GM19025 (cell line): ENCODE data around the gene NYNRIN.
"Not testable (repeated sequence)": the region's sequence is repeated elsewhere in the genome, so short reads cannot be mapped to it uniquely, and the experiment has no call there.

Experiments
- ATAC-seq: cut with Tn5 transposase; IDR thresholded peaks from one replicate; pipeline ENCODE4 v1.9.1; 2021; ENCODE audit warnings: mild to moderate bottlenecking, low read depth, moderate library complexity; ENCODE audit not compliant: unreplicated experiment

Gene NYNRIN

DNA sequence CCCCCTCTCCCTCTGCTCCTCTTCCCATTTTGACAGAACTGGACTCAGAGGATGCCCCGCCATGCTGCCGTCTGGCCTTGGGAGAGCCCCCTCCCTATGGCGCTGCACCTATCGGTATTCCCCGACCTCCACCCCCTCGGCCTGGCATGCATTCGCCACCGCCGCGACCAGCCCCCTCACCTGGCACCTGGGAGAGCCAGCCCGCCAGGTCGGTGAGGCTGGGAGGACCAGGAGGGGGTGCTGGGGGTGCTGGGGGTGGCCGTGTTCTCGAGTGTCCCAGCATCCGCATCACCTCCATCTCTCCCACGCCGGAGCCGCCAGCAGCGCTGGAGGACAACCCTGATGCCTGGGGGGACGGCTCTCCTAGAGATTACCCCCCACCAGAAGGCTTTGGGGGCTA, 29.3 kb upstream of the NYNRIN start:
- no peak for ATAC-seq

GRCh38 chr14:24369907-24370687, 28.7 kb upstream of the NYNRIN start:
- ATAC-seq, result no peak

DNA sequence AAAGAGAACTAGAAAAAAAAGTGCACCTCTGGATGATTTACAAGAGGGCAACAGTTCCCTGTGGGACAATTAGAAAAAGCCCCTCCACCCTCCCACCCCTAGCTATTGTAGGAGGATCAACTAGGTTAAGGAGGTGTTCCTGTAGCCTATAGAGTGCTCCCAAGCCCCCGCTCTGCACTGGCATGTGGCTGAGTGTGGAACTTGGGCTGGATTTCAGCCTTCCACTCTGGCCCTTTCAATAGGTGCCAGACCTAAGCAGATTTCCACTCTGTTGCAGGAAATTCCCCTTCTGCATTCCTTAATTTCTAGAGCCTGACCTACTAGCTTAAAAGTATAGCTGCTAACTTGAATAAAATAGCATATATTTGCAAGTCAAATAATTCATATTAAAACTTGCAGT, 28.1 kb upstream of the NYNRIN start:
- no peak for ATAC-seq

DNA sequence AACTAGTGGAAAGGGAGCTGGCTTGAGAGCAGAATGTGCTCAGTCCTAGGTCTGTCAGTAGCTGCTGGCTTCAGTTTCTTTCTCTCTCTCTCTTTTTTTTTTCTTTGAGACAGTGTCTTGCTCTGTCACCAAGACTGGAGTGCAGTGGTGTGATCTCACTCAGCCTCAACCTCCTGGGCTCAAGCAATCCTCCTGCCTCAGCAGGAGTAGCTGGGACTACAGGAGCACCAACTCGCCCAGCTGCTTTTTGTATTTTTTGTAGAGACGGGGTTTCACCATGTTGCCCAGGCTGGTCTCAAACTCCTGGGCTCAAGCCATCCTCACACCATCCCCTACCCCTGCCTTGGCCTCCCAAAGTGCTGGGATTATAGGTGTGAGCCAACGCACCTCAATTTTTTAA, 27.2 kb upstream of the NYNRIN start:
- not testable (repeated sequence) for ATAC-seq

- ATAC-seq, result no peak
Observed at GRCh38 chr14:24372701-24373416, 25.9 kb upstream of the NYNRIN start.

- ATAC-seq, result no peak
Observed at GRCh38 chr14:24376448-24377070, 22.2 kb upstream of the NYNRIN start.

DNA sequence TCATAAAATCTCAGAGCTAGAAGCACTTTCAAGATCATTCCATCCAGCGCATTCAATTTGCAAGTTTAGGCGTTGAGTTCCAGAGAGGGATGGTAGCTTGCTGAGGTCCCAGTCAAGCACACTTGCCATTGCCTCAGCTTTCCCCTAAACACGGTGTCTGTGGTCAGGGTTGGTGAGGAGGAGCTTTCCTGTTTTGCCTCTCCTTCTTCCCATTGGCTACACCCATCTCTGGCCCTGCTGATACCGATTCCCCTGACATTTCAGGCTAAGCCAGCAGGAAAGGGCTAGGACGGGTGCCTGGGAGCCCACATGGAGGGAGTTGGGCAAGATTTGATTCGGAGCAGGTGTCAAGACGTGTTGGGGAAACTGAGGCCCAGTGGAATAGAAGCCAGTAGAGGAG, 21.7 kb upstream of the NYNRIN start:
- no peak for ATAC-seq

DNA sequence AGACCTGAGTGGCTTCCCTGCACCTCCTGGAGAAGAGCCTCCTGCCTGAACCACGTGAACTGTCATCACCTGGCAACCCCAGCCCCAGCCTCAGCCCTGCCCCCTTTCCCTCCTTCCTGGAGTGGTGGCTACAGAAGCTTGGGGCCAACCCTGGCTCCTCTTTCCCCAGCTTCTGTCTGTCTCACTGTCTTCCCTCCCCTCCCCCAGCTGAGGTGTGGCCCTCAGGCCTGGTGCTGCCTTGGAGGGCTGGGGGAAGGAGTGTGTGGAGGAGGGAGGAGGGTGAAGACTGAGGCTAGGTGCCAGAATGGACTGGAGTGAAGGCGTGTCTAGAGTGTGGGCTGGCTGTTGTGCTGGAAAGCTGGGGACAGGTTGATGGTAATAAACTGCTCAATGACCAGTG, 21.1 kb upstream of the NYNRIN start:
- ATAC-seq, result no peak

DNA sequence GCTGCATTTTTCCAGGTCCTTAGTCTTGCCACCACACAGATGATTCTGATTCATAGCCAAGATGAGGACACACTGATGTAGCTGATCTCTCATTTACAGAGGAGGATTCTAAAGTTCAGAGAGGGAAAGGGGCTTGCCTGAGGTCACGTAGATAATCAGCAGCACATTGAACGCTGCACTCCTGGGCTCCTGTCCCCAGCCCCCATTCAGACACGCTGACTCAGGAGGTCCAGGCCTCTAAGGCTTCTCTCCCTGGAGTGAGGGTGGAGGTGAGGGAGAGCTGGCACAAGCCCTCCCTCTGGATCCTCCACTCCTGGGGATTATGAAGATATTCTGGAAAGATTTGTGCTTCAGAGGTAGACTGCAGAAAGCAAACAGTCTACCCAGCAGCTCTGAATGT, 20.5 kb upstream of the NYNRIN start:
- ATAC-seq, result no peak

- no peak for ATAC-seq
Observed at GRCh38 chr14:24378981-24379906, 19.6 kb upstream of the NYNRIN start.

DNA sequence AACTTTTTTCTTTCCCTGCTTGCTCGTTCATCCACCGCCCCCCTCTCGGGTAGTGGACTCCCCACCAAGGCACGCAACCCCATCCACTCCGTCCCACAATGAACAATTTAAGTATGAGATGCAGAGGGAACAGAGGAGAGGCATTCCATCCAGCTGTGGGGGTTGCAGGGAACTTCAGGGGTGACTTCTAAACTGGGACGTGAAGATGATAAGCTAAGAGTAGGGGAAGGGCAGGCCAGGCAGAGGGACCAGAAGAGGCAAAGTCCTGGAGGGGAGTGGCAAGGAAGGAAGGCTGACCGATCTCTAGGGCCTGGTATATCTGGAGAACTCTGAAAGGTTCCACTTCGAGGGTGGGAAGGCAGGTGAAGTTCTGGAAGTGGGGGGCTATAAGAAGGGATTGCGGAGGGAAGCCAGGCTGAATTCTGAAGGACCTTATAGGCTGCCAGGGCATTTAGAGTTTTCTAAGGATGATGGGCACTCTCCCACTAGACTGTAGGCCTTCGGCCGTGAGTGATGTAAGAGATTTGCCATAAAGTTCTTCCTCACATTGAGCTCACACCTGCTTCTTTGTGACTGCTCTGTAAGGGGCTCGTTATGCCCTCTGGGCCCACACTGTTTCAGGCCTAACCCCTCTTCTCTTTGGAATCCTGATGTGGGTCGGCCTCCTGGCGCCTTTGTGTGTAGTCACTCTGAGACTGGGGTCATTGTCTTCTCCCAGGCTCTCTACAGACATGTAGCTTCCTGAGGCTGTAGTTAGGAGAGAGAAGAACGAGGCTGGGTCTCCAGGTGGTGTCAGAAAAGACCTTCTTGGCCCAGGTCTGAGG, 18.7 kb upstream of the NYNRIN start:
- ATAC-seq, result no peak

- peak; percentile 70 for ATAC-seq
Observed at GRCh38 chr14:24381363-24382063, 17.3 kb upstream of the NYNRIN start.

DNA sequence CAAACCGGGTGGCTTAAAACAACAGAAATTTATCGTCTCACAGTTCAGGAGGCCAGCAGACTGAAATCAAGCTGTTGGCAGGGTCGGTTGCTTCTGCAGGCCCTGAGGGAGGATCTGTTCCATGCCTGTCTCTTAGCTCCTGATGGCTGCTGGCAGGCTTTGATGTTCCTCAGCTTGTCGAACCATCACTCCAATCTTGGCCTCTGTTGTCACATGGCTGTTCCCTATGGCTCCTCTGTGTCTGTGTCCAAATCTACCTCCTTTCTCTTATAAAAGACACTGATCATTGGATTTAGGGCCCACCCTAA, 16.8 kb upstream of the NYNRIN start:
- no peak for ATAC-seq

GRCh38 chr14:24384169-24384568, 14.6 kb upstream of the NYNRIN start:
- no peak for ATAC-seq

GRCh38 chr14:24385524-24385923, 13.3 kb upstream of the NYNRIN start:
- ATAC-seq, result no peak

DNA sequence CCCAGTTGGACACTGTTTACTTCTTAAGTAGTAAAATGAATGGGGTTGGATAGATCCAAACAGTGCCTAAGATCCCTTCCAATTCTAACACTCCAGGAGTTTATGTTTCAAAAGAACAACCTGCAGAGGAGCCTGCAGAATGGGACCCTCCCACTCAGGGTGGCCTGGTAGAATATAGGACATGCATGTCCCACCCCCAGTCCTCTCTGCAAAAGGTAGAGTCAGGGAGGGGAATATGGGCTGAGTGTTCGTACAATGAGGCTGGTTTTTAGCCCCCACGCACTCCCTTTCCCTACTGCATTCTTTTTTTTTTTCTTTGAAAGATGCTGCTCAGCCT, 11.8 kb upstream of the NYNRIN start:
- ATAC-seq, result no peak

GRCh38 chr14:24387579-24387978, 11.2 kb upstream of the NYNRIN start:
- not testable (repeated sequence) for ATAC-seq

DNA sequence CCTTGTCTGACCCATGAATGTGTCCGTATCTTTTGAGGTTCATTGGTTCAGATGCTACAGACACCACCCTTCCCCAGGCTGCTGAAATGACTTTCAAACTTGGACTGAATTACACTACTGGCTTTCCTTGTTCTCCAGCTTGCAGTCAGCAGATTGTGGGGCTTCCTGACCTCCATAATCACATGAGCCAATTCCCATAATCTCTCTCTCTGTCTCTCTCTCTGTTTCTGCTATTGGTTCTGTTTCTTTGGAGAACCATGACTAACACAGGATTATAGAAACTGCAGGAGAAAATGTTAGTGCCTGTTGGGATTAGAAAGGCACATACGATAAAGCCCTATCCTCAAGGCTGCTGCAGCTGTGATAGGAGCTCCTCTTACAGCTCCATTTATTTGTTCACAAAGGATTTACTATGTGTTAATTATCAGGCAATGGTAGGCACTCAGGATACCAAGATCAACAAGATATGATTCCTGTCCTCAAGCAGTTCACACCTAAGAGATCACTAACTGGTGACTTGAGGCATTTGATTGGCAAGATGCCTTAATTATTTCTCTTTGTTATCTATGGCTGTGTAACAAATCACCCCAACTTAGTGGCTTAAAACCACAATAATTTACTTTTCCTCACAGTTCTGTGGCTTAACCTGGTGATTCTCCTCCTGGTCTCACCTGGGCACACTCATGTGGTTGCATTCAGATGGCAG, 10.2 kb upstream of the NYNRIN start:
- ATAC-seq, result no peak
